Transverse colon (tissue), 4 donors: Measurements from ENCODE around the gene PLCG2.

Source experiments
- POLR2AphosphoS5 ChIP-seq, 3 donors: sonication (generic); formaldehyde crosslinking; IDR thresholded peaks; one replicate each; pipeline ENCODE4 v1.6.1; 2016; ENCODE audit warnings: antibody characterized with exemption in 3 of 3
- TF ChIP-seq, protein P1 (sequence below), 5 experiments: fragments of 200-600 bp in 3 of 5; fragments of 450-650 bp in 2 of 5; sonication (generic) in 3 of 5; IDR thresholded peaks; 1 replicate in 2 of 5; 2 replicates in 3 of 5; pipeline ENCODE4 v1.5.1; 2016 to 2017; ENCODE audit warnings: antibody characterized with exemption in 5 of 5, inconsistent platforms in 3 of 5, mild to moderate bottlenecking in 2 of 5, moderate library complexity in 1 of 5

DNA sequence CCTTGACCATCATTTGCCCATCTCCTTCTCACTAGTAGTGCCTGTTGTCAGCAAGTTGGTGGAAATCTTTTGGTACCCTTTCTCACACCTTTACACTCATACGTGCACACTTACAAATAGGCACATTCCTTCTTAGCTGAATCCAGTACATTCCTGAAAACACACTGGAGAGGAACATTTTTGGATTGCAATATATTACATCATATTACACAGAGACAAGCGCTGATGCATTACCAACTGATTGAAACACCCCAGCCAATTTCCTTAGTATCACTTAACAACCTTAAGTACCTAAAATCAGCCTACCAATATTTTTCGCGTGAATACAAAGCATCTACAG lies 64.1 kb downstream of the PLCG2 start:
- TF ChIP-seq POLR2AphosphoS5 (IDR thresholded peaks at IDR 0.05): no peak
- TF ChIP-seq, protein P1, sequence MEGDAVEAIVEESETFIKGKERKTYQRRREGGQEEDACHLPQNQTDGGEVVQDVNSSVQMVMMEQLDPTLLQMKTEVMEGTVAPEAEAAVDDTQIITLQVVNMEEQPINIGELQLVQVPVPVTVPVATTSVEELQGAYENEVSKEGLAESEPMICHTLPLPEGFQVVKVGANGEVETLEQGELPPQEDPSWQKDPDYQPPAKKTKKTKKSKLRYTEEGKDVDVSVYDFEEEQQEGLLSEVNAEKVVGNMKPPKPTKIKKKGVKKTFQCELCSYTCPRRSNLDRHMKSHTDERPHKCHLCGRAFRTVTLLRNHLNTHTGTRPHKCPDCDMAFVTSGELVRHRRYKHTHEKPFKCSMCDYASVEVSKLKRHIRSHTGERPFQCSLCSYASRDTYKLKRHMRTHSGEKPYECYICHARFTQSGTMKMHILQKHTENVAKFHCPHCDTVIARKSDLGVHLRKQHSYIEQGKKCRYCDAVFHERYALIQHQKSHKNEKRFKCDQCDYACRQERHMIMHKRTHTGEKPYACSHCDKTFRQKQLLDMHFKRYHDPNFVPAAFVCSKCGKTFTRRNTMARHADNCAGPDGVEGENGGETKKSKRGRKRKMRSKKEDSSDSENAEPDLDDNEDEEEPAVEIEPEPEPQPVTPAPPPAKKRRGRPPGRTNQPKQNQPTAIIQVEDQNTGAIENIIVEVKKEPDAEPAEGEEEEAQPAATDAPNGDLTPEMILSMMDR (IDR thresholded peaks at IDR 0.05): no peak
